HepG2 (cell line): Measurements from ENCODE around the gene FNDC3A. TPM values are rescaled to one million over a fixed set of nuclear protein-coding genes. Genes with fewer than 3 reads are reported as not detected.

Experiments
- DDIT3 ChIP-seq: sonication (generic); formaldehyde crosslinking; IDR thresholded peaks from 2 replicates; pipeline ENCODE4 v1.4.0; 2020; ENCODE audit warnings: mild to moderate bottlenecking, missing genetic modification reagents
- GZF1 ChIP-seq: sonication (generic); formaldehyde crosslinking; IDR thresholded peaks from 2 replicates; pipeline ENCODE4 v1.5.1; 2020; ENCODE audit warnings: mild to moderate bottlenecking, missing genetic modification reagents
- KIAA2018 ChIP-seq: sonication (generic); formaldehyde crosslinking; IDR thresholded peaks from 2 replicates; pipeline ENCODE4 v1.5.0; 2020; ENCODE audit warnings: mild to moderate bottlenecking, missing genetic modification reagents, borderline replicate concordance
- MBNL3 ChIP-seq: fragments of 250-450 bp; sonication (Bioruptor Pico); conservative IDR thresholded peaks from 2 replicates; pipeline ENCODE4 v1.8.0; 2022; ENCODE audit warnings: mild to moderate bottlenecking, inconsistent platforms
- MXD1 ChIP-seq: sonication (generic); formaldehyde crosslinking; IDR thresholded peaks from 2 replicates; pipeline ENCODE4 v1.4.0; 2020; ENCODE audit warnings: mild to moderate bottlenecking, missing genetic modification reagents
- NFIB ChIP-seq: sonication (generic); formaldehyde crosslinking; IDR thresholded peaks from 2 replicates; pipeline ENCODE4 v1.9.0; 2021; ENCODE audit warnings: missing genetic modification reagents, mild to moderate bottlenecking, borderline replicate concordance
- NPAS2 ChIP-seq: sonication (generic); formaldehyde crosslinking; IDR thresholded peaks from 2 replicates; pipeline ENCODE4 v1.8.0; 2022; ENCODE audit warnings: mild to moderate bottlenecking, missing genetic modification reagents, borderline replicate concordance
- NRL ChIP-seq: sonication (generic); formaldehyde crosslinking; IDR thresholded peaks from 2 replicates; pipeline ENCODE4 v1.5.0; 2020; ENCODE audit warnings: missing genetic modification reagents, mild to moderate bottlenecking, moderate library complexity, borderline replicate concordance
- POLR2A ChIP-seq, 2 experiments: IDR thresholded peaks; 2 replicates each; pipeline ENCODE4 v1.6.1; 2011; ENCODE audit warnings: low read depth in 2 of 2, low read length in 2 of 2, mild to moderate bottlenecking in 1 of 2, moderate library complexity in 1 of 2; ENCODE audit not compliant: insufficient read depth in 1 of 2
- RARG ChIP-seq: sonication (generic); formaldehyde crosslinking; IDR thresholded peaks from 2 replicates; pipeline ENCODE4 v1.4.0; 2020; ENCODE audit warnings: low read depth, mild to moderate bottlenecking, missing genetic modification reagents
- SMAD3 ChIP-seq: sonication (generic); formaldehyde crosslinking; IDR thresholded peaks from 2 replicates; pipeline ENCODE4 v1.4.0; 2020; ENCODE audit warnings: missing genetic modification reagents
- ZBTB33 ChIP-seq: sonication (generic); formaldehyde crosslinking; IDR thresholded peaks from 2 replicates; pipeline ENCODE4 v1.4.0; 2020; ENCODE audit warnings: missing genetic modification reagents
- ZMAT3 ChIP-seq: sonication (generic); formaldehyde crosslinking; conservative IDR thresholded peaks from 2 replicates; pipeline ENCODE4 v1.7.0; 2021; ENCODE audit warnings: missing genetic modification reagents
- ZNF484 ChIP-seq: sonication (generic); formaldehyde crosslinking; IDR thresholded peaks from 2 replicates; pipeline ENCODE4 v1.5.1; 2020; ENCODE audit warnings: mild to moderate bottlenecking, low read depth, missing genetic modification reagents, borderline replicate concordance
- ZNF512 ChIP-seq: sonication (generic); formaldehyde crosslinking; IDR thresholded peaks from 2 replicates; pipeline ENCODE4 v1.4.0; 2020; ENCODE audit warnings: mild to moderate bottlenecking, missing genetic modification reagents
- polyA plus RNA-seq, 8 experiments: library from polyadenylated mRNA; depleted of rRNA in 3 of 8; stranded (reverse) in 7 of 8; unstranded in 1 of 8; fragments of >200 nt; fragmentation: Illumina TruSeq in 4 of 8; extraction: Trizol in 4 of 8; gene quantifications; 2 replicates each; pipeline versions ENCODE4 v1.2.1 to v1.2.3, GENCODE V29; 2011 to 2016; ENCODE audit warnings: low read depth in 4 of 8, missing spikeins in 1 of 8, mixed read lengths in 1 of 8; ENCODE audit not compliant: insufficient read depth in 1 of 8
- total RNA-seq, 5 experiments: library from RNA; depleted of rRNA; stranded (reverse); fragments of >200 nt; fragmentation: Illumina TruSeq; extraction: Trizol; gene quantifications; 2 replicates each; pipeline ENCODE4 v1.2.3, GENCODE V29; 2016; ENCODE audit warnings: low read depth in 1 of 5

The FNDC3A gene
- total and polyA plus RNA-seq, 2 of the 13 experiments (the other 11 are each of a cell fraction or from before 2014, with no cell fraction given), result 36.7 to 39.3 TPM

GRCh38 chr13:49247643-49248621 is 272.2 kb downstream of the FNDC3A start, which contains the start of gene CDADC1 (continued):
- TF ChIP-seq ZBTB33 (CRISPR knock-in tag) (no peak), ZNF512 (CRISPR knock-in tag) (no peak), NRL (no peak), GZF1 (no peak), MBNL3 (CRISPR knock-in tag) (no peak), NFIB (CRISPR knock-in tag) (no peak), SMAD3 (CRISPR knock-in tag) (no peak), RARG (CRISPR knock-in tag) (no peak), KIAA2018 (CRISPR knock-in tag) (no peak), ZNF484 (CRISPR knock-in tag) (no peak), MXD1 (CRISPR knock-in tag) (peak; percentile 47; the same call in 1 of the 2 replicates), DDIT3 (no peak), NPAS2 (CRISPR knock-in tag) (no peak), POLR2A (IDR thresholded peaks at IDR 0.05; ENCODE audit: insufficient read depth in 1 of 2, low read depth in 2 of 2, low read length in 2 of 2) (peak; percentile 79 to 83), ZMAT3 (CRISPR knock-in tag) (0 out of 2 replicates have a peak, but pooled peaks have one; percentile 68)
